Stimulated activated CD8-positive, alpha-beta memory T cell treated with anti-CD3 and anti-CD28 coated beads, Interleukin-7, amount 100 ng/mL, for 48 hours (primary cell): ENCODE data around the gene WRAP73.

Experiments used
- DNase-seq, 2 donors: peaks; one replicate each; pipeline ENCODE4 v3.0.0-alpha.2; 2020; ENCODE audit warnings: low read depth in 1 of 2; ENCODE audit errors: extremely low read depth in 1 of 2

WRAP73 gene

GRCh38 chr1:3649342-3650247, at the start of gene WRAP73:
TSS of gene WRAP73 (minus strand) at chr1:3650103. CDS start at chr1:3649999, 104 bp downstream.
- DNase-seq: peak; percentile 77 to 90

GRCh38 chr1:3699596-3699995, 49.7 kb upstream of the WRAP73 start:
- DNase-seq: no peak

- DNase-seq: no peak
These were observed 48.9 kb upstream of the WRAP73 start for GRCh38 chr1:3698660-3699408.

GRCh38 chr1:3697810-3698209, 47.9 kb upstream of the WRAP73 start:
- DNase-seq: no peak

GRCh38 chr1:3697104-3697503, 47.2 kb upstream of the WRAP73 start:
- DNase-seq: no peak

GRCh38 chr1:3696689-3697088, 46.8 kb upstream of the WRAP73 start:
- DNase-seq: no peak

- DNase-seq: no peak
These were observed 45.7 kb upstream of the WRAP73 start for GRCh38 chr1:3695326-3696217.

GRCh38 chr1:3693321-3693720, 43.4 kb upstream of the WRAP73 start:
- DNase-seq: no peak

GRCh38 chr1:3692598-3692997, 42.7 kb upstream of the WRAP73 start:
- DNase-seq: no peak

GRCh38 chr1:3691421-3692204, 41.7 kb upstream of the WRAP73 start:
- DNase-seq: no peak

- no peak for DNase-seq
These were observed 40.6 kb upstream of the WRAP73 start for GRCh38 chr1:3690282-3691065.

GRCh38 chr1:3689138-3689750, 39.3 kb upstream of the WRAP73 start:
- DNase-seq: no peak

- DNase-seq: no peak
These were observed 38.6 kb upstream of the WRAP73 start for GRCh38 chr1:3688356-3689137.

- DNase-seq: no peak
These were observed 37.6 kb upstream of the WRAP73 start for GRCh38 chr1:3687504-3687903.

- no peak for DNase-seq
These were observed 36.0 kb upstream of the WRAP73 start for GRCh38 chr1:3685906-3686305.

- DNase-seq: no peak
These were observed 35.3 kb upstream of the WRAP73 start for GRCh38 chr1:3685222-3685621.

- DNase-seq: no peak
These were observed 34.1 kb upstream of the WRAP73 start for GRCh38 chr1:3683992-3684391.

GRCh38 chr1:3683197-3683596, 33.3 kb upstream of the WRAP73 start:
- DNase-seq: no peak
